Measurements from ENCODE around the gene HMGN2.

The HMGN2 gene

GRCh38 chr1:26470878-26471497 is 1.3 kb upstream of the HMGN2 start:
- Mint-ChIP-seq H3K36me3 (ENCODE audit: low read depth) (peaks cover 46% of the 10 kb centered on the region), H3K4me1 (ENCODE audit: low read depth) (peaks cover 46% of the 10 kb centered on the region), H3K27ac (no peak overlapping the region), H3K9me3 (no peaks in the 10 kb centered on the region), H3K27me3 (no peaks in the 10 kb centered on the region), H3K4me3 (peak overlapping the region; percentile 88)

GRCh38 chr1:26471498-26472319 is 531 bp upstream of the HMGN2 start:
- H3K4me3 Mint-ChIP-seq, result peak overlapping the region; percentile 88
- H3K27ac Mint-ChIP-seq, result peak overlapping the region; percentile 95
- H3K27me3 Mint-ChIP-seq, result no peaks in the 10 kb centered on the region
- peaks cover 52% of the 10 kb centered on the region for H3K36me3 Mint-ChIP-seq (ENCODE audit: low read depth)
- H3K4me1 Mint-ChIP-seq (ENCODE audit: low read depth), result peaks cover 48% of the 10 kb centered on the region
- H3K9me3 Mint-ChIP-seq, result no peaks in the 10 kb centered on the region

GRCh38 chr1:26472901-26473845 is 933 bp downstream of the HMGN2 start:
- Mint-ChIP-seq H3K4me3 (peak overlapping the region; percentile 93), H3K27me3 (no peaks in the 10 kb centered on the region), H3K4me1 (ENCODE audit: low read depth) (peaks cover 52% of the 10 kb centered on the region), H3K27ac (peak overlapping the region; percentile 88), H3K9me3 (no peaks in the 10 kb centered on the region), H3K36me3 (ENCODE audit: low read depth) (peaks cover 55% of the 10 kb centered on the region)

- H3K36me3 Mint-ChIP-seq (ENCODE audit: low read depth), result peaks cover 52% of the 10 kb centered on the region
- no peaks in the 10 kb centered on the region for H3K27me3 Mint-ChIP-seq
- H3K4me1 Mint-ChIP-seq (ENCODE audit: low read depth), result peaks cover 52% of the 10 kb centered on the region
- no peaks in the 10 kb centered on the region for H3K9me3 Mint-ChIP-seq
- peak overlapping the region; percentile 93 for H3K4me3 Mint-ChIP-seq
- H3K27ac Mint-ChIP-seq, result peak overlapping the region; percentile 74
These were observed 2.6 kb downstream of the HMGN2 start for GRCh38 chr1:26474818-26475217.

GRCh38 chr1:26475989-26476388 is 3.7 kb downstream of the HMGN2 start:
- peaks cover 40% of the 10 kb centered on the region for H3K4me1 Mint-ChIP-seq (ENCODE audit: low read depth)

GRCh38 chr1:26476958-26477357 is 4.7 kb downstream of the HMGN2 start:
- peaks cover 31% of the 10 kb centered on the region for H3K4me1 Mint-ChIP-seq (ENCODE audit: low read depth)
- no peak overlapping the region for H3K4me3 Mint-ChIP-seq
- peaks cover 48% of the 10 kb centered on the region for H3K36me3 Mint-ChIP-seq (ENCODE audit: low read depth)
- peak overlapping the region; percentile 1 for H3K27ac Mint-ChIP-seq
- no peaks in the 10 kb centered on the region for H3K27me3 Mint-ChIP-seq
- no peaks in the 10 kb centered on the region for H3K9me3 Mint-ChIP-seq

More at GRCh38 chr1:26475989-26476388, 3.7 kb downstream of the HMGN2 start:
- H3K9me3 Mint-ChIP-seq, result no peaks in the 10 kb centered on the region
- H3K27me3 Mint-ChIP-seq, result no peaks in the 10 kb centered on the region
- peak overlapping the region; percentile 44 for H3K4me3 Mint-ChIP-seq
- H3K36me3 Mint-ChIP-seq (ENCODE audit: low read depth), result peaks cover 48% of the 10 kb centered on the region
- H3K27ac Mint-ChIP-seq, result peak overlapping the region; percentile 68

- Mint-ChIP-seq H3K4me3 (no peak overlapping the region), H3K4me1 (ENCODE audit: low read depth) (peaks cover 34% of the 10 kb centered on the region), H3K27ac (no peak overlapping the region), H3K36me3 (ENCODE audit: low read depth) (peaks cover 48% of the 10 kb centered on the region), H3K27me3 (no peaks in the 10 kb centered on the region), H3K9me3 (no peaks in the 10 kb centered on the region)
These were observed 5.4 kb downstream of the HMGN2 start for GRCh38 chr1:26477446-26478152.

- no peak overlapping the region for H3K27ac Mint-ChIP-seq
- H3K4me3 Mint-ChIP-seq, result no peak overlapping the region
- no peaks in the 10 kb centered on the region for H3K9me3 Mint-ChIP-seq
- H3K36me3 Mint-ChIP-seq (ENCODE audit: low read depth), result peaks cover 46% of the 10 kb centered on the region
- H3K27me3 Mint-ChIP-seq, result no peaks in the 10 kb centered on the region
- H3K4me1 Mint-ChIP-seq (ENCODE audit: low read depth), result peaks cover 38% of the 10 kb centered on the region
These were observed 5.9 kb downstream of the HMGN2 start for GRCh38 chr1:26478159-26478558.

GRCh38 chr1:26478988-26479387 is 6.7 kb downstream of the HMGN2 start:
- Mint-ChIP-seq H3K4me3 (no peak overlapping the region), H3K36me3 (ENCODE audit: low read depth) (peaks cover 38% of the 10 kb centered on the region), H3K9me3 (no peaks in the 10 kb centered on the region), H3K4me1 (ENCODE audit: low read depth) (peaks cover 35% of the 10 kb centered on the region), H3K27ac (no peak overlapping the region), H3K27me3 (no peaks in the 10 kb centered on the region)

- H3K4me3 Mint-ChIP-seq, result no peak overlapping the region
- H3K4me1 Mint-ChIP-seq (ENCODE audit: low read depth), result peaks cover 17% of the 10 kb centered on the region
- peaks cover 5% of the 10 kb centered on the region for H3K36me3 Mint-ChIP-seq (ENCODE audit: low read depth)
- no peaks in the 10 kb centered on the region for H3K9me3 Mint-ChIP-seq
- H3K27me3 Mint-ChIP-seq, result no peaks in the 10 kb centered on the region
- peak overlapping the region; percentile 82 for H3K27ac Mint-ChIP-seq
These were observed 10.7 kb downstream of the HMGN2 start for GRCh38 chr1:26482921-26483320.

GRCh38 chr1:26483980-26484379 is 11.7 kb downstream of the HMGN2 start:
- H3K4me1 Mint-ChIP-seq (ENCODE audit: low read depth), result peaks cover 17% of the 10 kb centered on the region
- H3K27ac Mint-ChIP-seq, result peak overlapping the region; percentile 9
- no peaks in the 10 kb centered on the region for H3K9me3 Mint-ChIP-seq
- H3K27me3 Mint-ChIP-seq, result no peaks in the 10 kb centered on the region
- peaks cover 2% of the 10 kb centered on the region for H3K36me3 Mint-ChIP-seq (ENCODE audit: low read depth)
- H3K4me3 Mint-ChIP-seq, result no peak overlapping the region

- Mint-ChIP-seq H3K36me3 (ENCODE audit: low read depth) (no peaks in the 10 kb centered on the region), H3K4me3 (no peak overlapping the region), H3K27me3 (no peaks in the 10 kb centered on the region), H3K4me1 (ENCODE audit: low read depth) (no peaks in the 10 kb centered on the region), H3K9me3 (no peaks in the 10 kb centered on the region), H3K27ac (no peak overlapping the region)
These were observed 17.9 kb downstream of the HMGN2 start for GRCh38 chr1:26490155-26490554.

GRCh38 chr1:26493267-26493666 is 21.0 kb downstream of the HMGN2 start:
- no peak overlapping the region for H3K4me3 Mint-ChIP-seq
- no peaks in the 10 kb centered on the region for H3K36me3 Mint-ChIP-seq (ENCODE audit: low read depth)
- no peaks in the 10 kb centered on the region for H3K9me3 Mint-ChIP-seq
- no peaks in the 10 kb centered on the region for H3K4me1 Mint-ChIP-seq (ENCODE audit: low read depth)
- no peaks in the 10 kb centered on the region for H3K27me3 Mint-ChIP-seq
- no peak overlapping the region for H3K27ac Mint-ChIP-seq

GRCh38 chr1:26493938-26494337 is 21.7 kb downstream of the HMGN2 start:
- Mint-ChIP-seq H3K27ac (no peak overlapping the region), H3K27me3 (no peaks in the 10 kb centered on the region), H3K4me1 (ENCODE audit: low read depth) (peaks cover 5% of the 10 kb centered on the region), H3K4me3 (no peak overlapping the region), H3K36me3 (ENCODE audit: low read depth) (peaks cover 2% of the 10 kb centered on the region), H3K9me3 (no peaks in the 10 kb centered on the region)

All from stimulated activated naive CD8-positive, alpha-beta T cell treated with anti-CD3 and anti-CD28 coated beads, Interleukin-15, Interleukin-2, amounts not matched to agents 100 ng/mL and 50 ng/mL, for 24 hours (primary cell).